NCI-H2081 (cell line): Measurements from ENCODE around the gene RPGRIP1.
"Not testable (repeated sequence)": the region's sequence is repeated elsewhere in the genome, so short reads cannot be mapped to it uniquely, and the experiment has no call there.

ENCODE experiments used
- DNase-seq, 2 experiments: peaks; one replicate each; lab custom pipeline; 2025; lab: John Stamatoyannopoulos, UW

RPGRIP1 gene

DNA sequence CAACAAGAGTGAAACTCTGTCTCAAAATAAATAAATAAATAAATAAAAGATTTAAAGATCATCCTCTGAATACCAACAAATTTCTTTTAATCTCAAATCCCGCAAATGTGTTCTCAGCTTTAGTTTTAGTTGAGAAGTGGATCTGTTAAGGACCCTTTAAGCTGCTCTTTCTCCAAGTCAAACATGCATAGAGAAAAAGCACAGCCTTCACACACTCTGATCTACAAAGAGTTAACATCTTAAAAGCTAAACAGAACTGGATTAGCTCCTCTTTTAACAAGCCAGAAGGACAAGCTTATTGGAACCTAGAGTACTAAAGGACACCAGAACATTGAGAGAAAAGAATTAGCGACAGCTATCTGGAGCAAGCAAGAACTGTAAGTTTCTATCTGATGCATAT is at the start of gene RPGRIP1:
Gene RPGRIP1 (plus strand): TSS at position 301 of the 400 bp plus-strand sequence. CDS start 7,894 bp downstream, outside the sequence.
- no peak for DNase-seq

DNA sequence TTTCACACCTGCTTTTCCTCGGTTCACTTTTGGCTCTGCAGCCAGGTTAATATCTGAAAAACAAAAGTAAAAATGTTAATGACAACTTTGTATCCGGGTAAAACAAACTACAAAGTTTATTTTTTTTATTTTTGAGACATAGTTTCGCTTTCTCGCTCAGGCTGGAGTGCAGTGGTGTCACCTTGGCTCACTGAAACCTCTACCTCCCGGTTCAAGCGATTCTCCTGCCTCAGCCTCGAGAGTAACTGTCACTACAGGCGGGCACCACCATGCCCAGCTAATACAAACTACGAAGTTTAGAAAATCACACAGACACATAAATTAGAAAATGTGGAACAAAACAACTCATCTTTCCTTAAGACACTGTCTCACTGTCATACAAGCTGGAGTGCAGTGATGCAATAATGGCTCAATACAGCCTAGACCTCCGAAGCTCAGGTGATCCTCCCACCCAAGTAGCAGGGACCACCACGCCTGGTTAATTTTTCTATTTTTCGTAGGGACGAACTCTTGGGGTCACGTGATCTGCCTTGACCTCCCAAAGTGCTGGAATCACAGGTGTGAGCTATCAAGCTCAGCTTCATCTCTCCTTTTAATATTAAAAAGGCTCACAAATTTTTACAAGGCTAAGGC is 48.7 kb upstream of the RPGRIP1 start:
- DNase-seq: no peak

- DNase-seq: peak in 1 of 2 experiments; percentile 8
Observed at GRCh38 chr14:21233457-21234076, 46.3 kb upstream of the RPGRIP1 start.

GRCh38 chr14:21234112-21234511 is 45.8 kb upstream of the RPGRIP1 start:
- DNase-seq: no peak

GRCh38 chr14:21236948-21237797 is 42.7 kb upstream of the RPGRIP1 start:
- DNase-seq: no peak

GRCh38 chr14:21238823-21239518 is 40.9 kb upstream of the RPGRIP1 start:
- no peak for DNase-seq

DNA sequence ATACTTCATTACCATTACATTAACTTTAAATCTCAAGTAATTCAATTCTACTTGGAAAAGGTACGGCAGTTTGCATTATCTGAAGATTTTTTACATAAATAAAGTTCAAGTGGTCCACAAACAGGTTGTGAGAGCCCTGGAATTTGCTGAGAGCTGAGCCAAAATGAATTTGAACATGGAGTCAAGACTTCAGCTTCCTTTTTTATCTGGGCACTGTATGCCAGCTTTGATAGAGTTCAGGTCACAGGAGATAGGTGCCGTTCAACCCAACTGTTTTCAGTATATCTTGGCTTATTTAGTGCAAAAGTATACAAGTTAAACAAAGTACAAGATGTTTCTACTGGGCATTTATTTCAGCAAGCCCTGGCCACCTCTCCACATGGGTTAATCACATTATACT is 39.5 kb upstream of the RPGRIP1 start:
- no peak for DNase-seq

DNA sequence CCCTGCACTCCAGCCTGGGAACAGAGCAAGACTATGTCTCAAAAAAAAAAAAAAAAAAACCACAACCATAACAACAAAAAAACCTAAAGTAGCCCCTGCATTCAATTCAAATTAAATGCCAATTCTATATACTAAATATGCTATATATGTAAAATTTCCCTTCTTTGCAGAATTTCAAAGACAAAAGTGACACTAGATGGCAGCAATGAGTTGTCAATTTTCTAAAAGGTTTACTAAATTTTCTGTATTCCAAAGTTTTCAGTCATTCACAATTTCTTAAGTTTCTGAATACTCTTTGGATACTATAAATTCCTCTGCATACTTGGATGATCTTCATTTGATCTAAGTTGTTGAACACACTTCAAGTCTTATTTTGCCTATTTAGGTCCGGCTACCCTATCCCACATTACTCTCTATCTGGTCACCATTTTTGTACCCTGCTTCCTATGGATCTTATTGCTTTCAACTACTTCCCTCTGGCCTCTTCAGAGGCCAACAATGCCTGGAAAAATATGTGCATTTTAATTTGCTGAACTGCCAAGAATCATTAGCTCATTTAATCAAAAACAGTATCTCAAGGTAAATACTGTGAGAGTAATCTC is 38.6 kb upstream of the RPGRIP1 start:
- no peak for DNase-seq

GRCh38 chr14:21244544-21244943 is 35.3 kb upstream of the RPGRIP1 start:
- no peak for DNase-seq

- no peak for DNase-seq
Observed at GRCh38 chr14:21245813-21246212, 34.1 kb upstream of the RPGRIP1 start.

DNA sequence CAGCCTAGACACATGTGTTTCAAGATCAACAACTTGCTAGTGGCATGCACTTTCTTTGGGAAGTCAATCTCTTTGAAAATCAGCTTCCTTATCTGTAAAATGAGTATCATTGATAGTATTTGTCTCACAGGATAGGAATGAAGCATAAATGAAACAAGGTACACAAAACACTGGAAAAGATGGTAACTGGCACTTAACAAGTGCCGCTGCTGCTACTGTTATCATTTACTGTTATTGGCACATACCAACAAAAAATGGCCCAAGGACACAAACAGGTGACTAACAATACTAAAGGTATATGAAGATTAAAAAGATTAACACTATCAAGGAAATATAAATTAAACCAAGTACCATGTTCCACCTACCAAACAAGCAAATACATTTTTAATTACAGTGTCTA is 31.5 kb upstream of the RPGRIP1 start:
- no peak for DNase-seq

DNA sequence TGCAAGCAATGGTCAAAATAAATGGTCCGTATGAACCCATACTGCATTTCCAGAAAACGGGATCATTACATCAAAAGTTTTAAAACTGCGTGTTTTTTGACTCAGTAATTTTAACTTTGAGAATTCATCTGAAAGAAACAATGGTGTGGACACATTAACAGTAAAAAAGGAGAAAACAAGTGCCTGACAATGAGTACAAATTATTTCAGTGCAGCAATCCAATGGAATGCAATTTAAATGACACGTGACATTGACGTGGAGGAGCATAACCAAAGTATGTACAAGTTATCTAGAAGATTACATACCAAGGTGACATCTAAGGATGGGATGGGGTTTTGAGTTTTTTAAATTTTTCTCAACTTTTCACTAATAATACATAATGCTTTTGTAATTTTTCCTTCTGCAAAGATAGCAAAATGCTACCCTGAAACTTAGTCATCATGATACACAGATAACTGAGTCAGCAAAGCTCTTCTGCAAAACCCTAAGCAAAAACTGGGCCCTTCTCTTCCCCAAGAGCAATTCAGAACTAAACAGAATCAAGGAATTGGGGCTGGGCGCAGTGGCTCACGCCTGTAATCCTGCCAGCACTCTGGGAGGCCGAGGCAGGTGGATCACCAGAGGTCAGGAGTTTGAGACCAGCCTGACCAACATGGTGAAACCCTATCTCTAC is 31.0 kb upstream of the RPGRIP1 start:
- DNase-seq: no peak

GRCh38 chr14:21251215-21251614 is 28.7 kb upstream of the RPGRIP1 start:
- DNase-seq: no peak

- DNase-seq: no peak
Observed at GRCh38 chr14:21252149-21252548, 27.7 kb upstream of the RPGRIP1 start.

- DNase-seq: no peak
Observed at GRCh38 chr14:21255385-21256101, 24.3 kb upstream of the RPGRIP1 start.

DNA sequence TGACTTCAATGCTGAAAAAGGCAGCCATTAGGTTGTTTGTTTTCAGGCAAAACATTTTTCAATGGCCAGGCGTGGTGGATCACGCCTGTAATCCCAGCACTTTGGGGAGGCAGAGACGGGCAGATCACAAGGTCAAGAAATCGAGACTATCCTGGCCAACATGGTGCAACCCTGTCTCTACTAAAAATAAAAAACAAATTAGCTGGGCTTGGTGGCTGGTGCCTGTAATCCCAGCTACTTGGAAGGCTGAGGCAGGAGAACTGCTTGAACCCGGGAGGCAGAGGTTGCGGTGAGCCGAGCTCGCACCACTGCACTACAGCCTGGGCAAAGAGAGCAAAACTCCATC is 23.8 kb upstream of the RPGRIP1 start:
- DNase-seq: not testable (repeated sequence)

GRCh38 chr14:21256539-21257393 is 23.1 kb upstream of the RPGRIP1 start:
- no peak for DNase-seq

DNA sequence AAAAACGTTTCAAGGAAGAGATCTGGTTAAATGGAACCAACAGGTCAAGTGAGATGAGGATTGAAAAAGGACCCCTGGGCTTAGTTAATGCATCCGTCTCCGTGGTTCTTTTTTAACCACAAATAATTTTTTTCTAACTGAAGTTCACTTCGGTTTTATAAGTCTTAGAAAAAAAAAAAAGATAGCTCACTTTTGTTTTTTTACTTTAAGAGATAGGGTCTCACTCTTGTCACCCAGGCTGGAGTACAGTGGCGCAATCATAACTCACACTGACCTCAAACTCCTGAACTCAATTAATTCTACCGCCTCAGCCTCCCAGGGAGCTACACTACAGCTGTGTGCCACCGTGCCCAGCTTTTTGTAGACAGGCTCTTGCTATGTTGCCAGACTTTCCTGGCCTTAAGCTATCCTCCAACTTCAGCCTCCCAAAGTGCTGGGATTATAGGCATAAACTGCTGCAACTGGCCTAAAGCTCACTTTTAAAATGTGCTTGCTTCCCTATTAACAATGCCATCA is 22.4 kb upstream of the RPGRIP1 start:
- no peak for DNase-seq

- DNase-seq: no peak
Observed at GRCh38 chr14:21258005-21258888, 21.6 kb upstream of the RPGRIP1 start.
